ENCODE data around the gene PF4V1.

GRCh38 chr4:73860917-73861316 is 7.8 kb downstream of the PF4V1 start:
- TF ChIP-seq, protein P1, sequence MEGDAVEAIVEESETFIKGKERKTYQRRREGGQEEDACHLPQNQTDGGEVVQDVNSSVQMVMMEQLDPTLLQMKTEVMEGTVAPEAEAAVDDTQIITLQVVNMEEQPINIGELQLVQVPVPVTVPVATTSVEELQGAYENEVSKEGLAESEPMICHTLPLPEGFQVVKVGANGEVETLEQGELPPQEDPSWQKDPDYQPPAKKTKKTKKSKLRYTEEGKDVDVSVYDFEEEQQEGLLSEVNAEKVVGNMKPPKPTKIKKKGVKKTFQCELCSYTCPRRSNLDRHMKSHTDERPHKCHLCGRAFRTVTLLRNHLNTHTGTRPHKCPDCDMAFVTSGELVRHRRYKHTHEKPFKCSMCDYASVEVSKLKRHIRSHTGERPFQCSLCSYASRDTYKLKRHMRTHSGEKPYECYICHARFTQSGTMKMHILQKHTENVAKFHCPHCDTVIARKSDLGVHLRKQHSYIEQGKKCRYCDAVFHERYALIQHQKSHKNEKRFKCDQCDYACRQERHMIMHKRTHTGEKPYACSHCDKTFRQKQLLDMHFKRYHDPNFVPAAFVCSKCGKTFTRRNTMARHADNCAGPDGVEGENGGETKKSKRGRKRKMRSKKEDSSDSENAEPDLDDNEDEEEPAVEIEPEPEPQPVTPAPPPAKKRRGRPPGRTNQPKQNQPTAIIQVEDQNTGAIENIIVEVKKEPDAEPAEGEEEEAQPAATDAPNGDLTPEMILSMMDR (IDR thresholded peaks at IDR 0.05): no peak
- TF ChIP-seq POLR2A (IDR thresholded peaks at IDR 0.05): no peak

All from vagina (tissue), 2 donors.